AG10803 (cell line): Measurements from ENCODE around the gene SLC2A6.
"Not testable (repeated sequence)": the region's sequence is repeated elsewhere in the genome, so short reads cannot be mapped to it uniquely, and the experiment has no call there.

Source experiments
- DNase-seq: peaks from one replicate; pipeline ENCODE4 v3.0.0; 2010; ENCODE audit warnings: low read depth
- H3K4me3 ChIP-seq: 2 replicates; pipeline ENCODE4 v1.5.1; 2011; ENCODE audit warnings: mild to moderate bottlenecking, low read length, control low read depth
- TF ChIP-seq, protein P1 (sequence below): conservative IDR thresholded peaks from 2 replicates; pipeline ENCODE4 v1.5.1; 2011; ENCODE audit warnings: mild to moderate bottlenecking, low read length, control low read depth, inconsistent platforms

SLC2A6 gene

DNA sequence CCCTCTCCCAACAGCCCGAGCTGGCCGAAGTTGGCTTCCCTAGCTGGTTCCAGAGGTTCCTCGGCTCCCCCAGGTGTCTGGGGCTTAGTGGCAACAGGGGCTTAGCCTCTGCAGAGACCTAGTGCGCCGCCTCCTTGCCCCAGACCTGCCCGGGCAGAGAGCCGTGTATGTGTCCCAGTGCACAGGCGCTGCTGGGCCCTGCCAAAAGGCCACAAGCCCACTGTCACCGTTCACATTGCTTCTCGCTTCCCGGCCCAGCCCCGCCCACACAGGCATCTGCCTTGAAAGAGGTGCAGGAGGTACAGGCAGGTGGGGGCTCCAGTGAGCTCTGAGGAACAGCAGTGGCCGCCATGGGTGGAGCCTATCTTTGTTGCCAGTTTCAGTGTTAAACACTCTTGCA lies 21.7 kb downstream of the SLC2A6 start:
- TF ChIP-seq, protein P1, sequence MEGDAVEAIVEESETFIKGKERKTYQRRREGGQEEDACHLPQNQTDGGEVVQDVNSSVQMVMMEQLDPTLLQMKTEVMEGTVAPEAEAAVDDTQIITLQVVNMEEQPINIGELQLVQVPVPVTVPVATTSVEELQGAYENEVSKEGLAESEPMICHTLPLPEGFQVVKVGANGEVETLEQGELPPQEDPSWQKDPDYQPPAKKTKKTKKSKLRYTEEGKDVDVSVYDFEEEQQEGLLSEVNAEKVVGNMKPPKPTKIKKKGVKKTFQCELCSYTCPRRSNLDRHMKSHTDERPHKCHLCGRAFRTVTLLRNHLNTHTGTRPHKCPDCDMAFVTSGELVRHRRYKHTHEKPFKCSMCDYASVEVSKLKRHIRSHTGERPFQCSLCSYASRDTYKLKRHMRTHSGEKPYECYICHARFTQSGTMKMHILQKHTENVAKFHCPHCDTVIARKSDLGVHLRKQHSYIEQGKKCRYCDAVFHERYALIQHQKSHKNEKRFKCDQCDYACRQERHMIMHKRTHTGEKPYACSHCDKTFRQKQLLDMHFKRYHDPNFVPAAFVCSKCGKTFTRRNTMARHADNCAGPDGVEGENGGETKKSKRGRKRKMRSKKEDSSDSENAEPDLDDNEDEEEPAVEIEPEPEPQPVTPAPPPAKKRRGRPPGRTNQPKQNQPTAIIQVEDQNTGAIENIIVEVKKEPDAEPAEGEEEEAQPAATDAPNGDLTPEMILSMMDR, result no peak
- H3K4me3 ChIP-seq, result no peak overlapping the region
- no peak for DNase-seq

DNA sequence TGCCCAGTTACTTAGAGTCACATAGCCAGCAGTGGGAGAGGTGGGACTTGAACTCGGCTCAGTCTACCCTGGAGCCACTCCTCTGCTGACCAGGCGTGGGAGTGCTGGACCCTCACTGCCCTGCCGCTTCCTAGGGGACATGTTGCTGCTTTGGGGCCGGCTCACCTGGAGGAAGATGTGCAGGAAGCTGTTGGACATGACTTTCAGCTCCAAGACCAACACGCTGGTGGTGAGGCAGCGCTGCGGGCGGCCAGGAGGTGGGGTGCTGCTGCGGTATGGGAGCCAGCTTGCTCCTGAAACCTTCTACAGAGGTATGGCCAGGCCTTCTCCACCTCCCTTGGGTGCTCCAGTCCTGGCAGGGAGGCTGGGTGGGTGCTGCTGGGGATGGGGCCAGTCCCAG lies 22.5 kb downstream of the SLC2A6 start:
- TF ChIP-seq, protein P1, result no peak
- no peak for DNase-seq
- H3K4me3 ChIP-seq, result no peak overlapping the region

DNA sequence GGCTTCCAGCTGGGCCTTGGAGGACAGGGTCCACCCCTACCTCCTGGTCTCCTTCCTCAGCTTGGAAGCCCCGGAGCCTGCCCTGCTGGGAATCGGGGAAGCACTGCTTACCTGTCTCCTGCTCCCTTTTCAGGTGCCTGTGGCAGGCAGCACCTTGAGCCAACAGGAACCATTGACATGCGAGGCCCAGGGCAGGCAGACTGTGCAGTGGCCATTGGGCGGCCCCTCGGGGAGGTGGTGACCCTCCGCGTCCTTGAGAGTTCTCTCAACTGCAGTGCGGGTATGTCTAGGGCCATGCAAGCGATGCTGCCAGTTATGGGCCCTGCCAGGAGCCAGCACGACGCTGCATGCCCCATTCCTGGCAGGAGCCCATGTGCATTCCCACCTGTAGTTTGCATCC lies 23.0 kb downstream of the SLC2A6 start:
- DNase-seq, result no peak
- no peak overlapping the region for H3K4me3 ChIP-seq
- TF ChIP-seq, protein P1, result no peak

DNA sequence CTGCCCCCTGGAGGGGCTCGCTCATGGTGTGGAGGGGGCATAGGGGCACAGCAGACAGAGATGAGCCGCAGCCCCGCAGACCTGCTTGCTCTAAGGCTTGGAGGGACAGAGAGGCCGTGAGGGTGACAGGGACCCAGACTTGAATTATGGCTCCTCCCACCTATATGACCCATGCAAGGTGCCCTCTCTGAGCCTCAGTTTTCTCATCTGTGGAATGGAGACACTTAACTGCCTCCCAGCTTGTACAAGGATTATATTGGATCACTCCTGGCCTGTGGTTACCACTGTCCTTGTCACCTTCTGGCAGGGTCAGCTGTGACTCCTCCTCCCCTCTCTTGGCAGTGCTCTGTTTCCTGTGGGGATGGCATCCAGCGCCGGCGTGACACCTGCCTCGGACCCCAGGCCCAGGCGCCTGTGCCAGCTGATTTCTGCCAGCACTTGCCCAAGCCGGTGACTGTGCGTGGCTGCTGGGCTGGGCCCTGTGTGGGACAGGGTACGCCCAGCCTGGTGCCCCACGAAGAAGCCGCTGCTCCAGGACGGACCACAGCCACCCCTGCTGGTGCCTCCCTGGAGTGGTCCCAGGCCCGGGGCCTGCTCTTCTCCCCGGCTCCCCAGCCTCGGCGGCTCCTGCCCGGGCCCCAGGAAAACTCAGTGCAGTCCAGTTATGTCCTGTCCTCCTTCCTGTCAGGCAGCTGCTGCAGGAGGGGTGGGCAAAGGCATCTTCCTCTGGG lies 23.8 kb downstream of the SLC2A6 start:
- TF ChIP-seq, protein P1, result no peak
- DNase-seq, result no peak
- no peak overlapping the region for H3K4me3 ChIP-seq

DNA sequence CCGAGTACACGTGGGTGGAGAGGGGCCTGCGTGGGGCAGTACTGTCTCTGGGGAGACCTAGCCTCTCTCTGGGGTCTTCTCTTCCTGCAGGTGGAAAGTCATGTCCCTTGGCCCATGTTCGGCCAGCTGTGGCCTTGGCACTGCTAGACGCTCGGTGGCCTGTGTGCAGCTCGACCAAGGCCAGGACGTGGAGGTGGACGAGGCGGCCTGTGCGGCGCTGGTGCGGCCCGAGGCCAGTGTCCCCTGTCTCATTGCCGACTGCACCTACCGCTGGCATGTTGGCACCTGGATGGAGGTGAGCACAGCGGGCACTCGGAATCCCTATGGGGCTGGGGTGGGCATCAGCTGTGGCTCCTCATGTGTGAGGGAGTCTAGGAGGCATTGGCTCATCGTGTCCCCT lies 24.6 kb downstream of the SLC2A6 start:
- H3K4me3 ChIP-seq, result no peak overlapping the region
- DNase-seq, result no peak
- TF ChIP-seq, protein P1, result no peak

DNA sequence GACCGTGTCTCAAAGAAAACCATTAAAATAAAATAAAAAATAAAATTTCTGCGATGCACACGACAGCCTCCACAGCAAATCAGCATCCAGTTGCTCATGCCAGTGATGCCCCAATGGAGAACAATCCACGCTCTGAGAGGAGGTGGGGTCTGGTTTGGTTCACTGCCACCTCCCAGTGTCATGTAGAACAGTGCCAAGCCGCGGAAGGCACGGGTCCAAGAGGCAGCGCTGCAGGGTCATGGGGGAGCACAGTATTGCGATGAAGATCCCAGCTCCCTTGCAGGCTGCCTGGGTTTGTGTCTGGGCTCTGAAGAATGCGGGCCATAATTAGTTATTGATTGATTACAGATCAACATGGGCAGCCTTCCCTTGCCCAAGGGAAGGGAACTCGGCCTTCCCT lies 25.2 kb downstream of the SLC2A6 start:
- H3K4me3 ChIP-seq, result no peak overlapping the region
- TF ChIP-seq, protein P1, result no peak
- no peak for DNase-seq

DNA sequence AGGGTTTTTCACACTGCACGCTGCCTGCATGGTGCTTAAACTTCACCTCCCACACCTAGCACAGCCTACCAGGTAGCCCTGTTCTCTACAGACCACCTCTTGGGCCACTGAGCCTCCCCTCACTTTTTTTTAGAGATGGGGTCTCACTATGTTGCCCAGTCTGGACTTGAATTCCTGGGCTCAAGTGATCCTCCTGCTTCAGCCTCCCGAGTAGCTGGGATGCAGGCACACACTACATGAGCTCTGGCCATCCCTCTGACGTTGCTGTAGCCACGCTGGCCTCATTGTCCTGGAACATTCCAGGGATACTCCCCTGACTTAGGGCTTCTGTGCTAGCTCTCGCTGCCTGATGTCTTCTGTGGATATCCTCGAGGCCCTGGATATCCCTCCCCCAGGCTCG lies 26.3 kb downstream of the SLC2A6 start:
- TF ChIP-seq, protein P1, result no peak
- H3K4me3 ChIP-seq, result no peak overlapping the region
- no peak for DNase-seq

DNA sequence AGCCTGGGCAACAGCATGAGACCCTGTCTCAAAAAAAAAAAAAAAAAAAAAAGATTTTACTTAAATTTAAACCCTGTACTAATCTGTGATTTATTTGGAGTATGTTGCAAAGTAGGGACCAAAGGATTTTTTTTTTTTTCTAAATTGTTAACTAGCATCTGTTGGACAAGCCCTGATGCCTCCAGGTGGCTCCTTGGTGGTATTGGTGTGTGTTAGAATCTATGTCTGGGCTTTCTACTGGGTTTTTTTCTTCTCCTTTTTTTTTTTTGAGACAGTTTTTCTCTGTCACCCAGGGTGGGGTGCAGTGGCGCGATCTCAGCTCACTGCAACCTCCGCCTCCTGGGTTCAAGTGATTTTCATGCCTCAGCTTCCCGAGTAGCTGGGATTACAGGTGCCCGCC lies 27.0 kb downstream of the SLC2A6 start:
- DNase-seq, H3K4me3 ChIP-seq: not testable (repeated sequence)
